Stimulated activated CD8-positive, alpha-beta memory T cell treated with anti-CD3 and anti-CD28 coated beads, Interleukin-4, amount 100 ng/mL, for 1 hour (primary cell): ENCODE measurements around the gene AMH.

ENCODE experiments used
- DNase-seq, 2 donors: peaks; one replicate each; pipeline ENCODE4 v3.0.0-alpha.2; 2020; ENCODE audit warnings: low read depth in 2 of 2, low spot score in 1 of 2

Gene AMH

GRCh38 chr19:2234996-2235380 is 14.1 kb upstream of the AMH start:
- DNase-seq: no peak

GRCh38 chr19:2235381-2236063 is 13.6 kb upstream of the AMH start:
- no peak for DNase-seq

GRCh38 chr19:2236064-2236313 is 13.1 kb upstream of the AMH start:
- no peak for DNase-seq

- DNase-seq: peak; percentile 92 to 96
Observed at GRCh38 chr19:2236314-2237050, 12.6 kb upstream of the AMH start, which contains the start of the genes PLEKHJ1 and SF3A2. Gene PLEKHJ1, minus strand, starts transcription at chr19:2236329. Its CDS starts 81 bp downstream, at chr19:2236248. Gene SF3A2, plus strand, starts transcription at chr19:2236824. Its CDS starts 6,595 bp downstream, at chr19:2243419.

- no peak for DNase-seq
Observed at GRCh38 chr19:2237051-2237868, 11.9 kb upstream of the AMH start.

- no peak for DNase-seq
Observed at GRCh38 chr19:2237869-2238153, 11.3 kb upstream of the AMH start.

GRCh38 chr19:2239173-2239572 is 9.9 kb upstream of the AMH start:
- no peak for DNase-seq

GRCh38 chr19:2239771-2240770 is 9.1 kb upstream of the AMH start:
- peak in 1 of 2 donors; percentile 17 for DNase-seq

GRCh38 chr19:2240881-2241760 is 8.0 kb upstream of the AMH start:
- DNase-seq: no peak

- no peak for DNase-seq
Observed at GRCh38 chr19:2242092-2242537, 7.0 kb upstream of the AMH start.

GRCh38 chr19:2242816-2243215 is 6.3 kb upstream of the AMH start:
- DNase-seq: no peak

GRCh38 chr19:2243274-2244124 is 5.6 kb upstream of the AMH start:
- no peak for DNase-seq

GRCh38 chr19:2244125-2244411 is 5.1 kb upstream of the AMH start:
- DNase-seq: no peak

- no peak for DNase-seq
Observed at GRCh38 chr19:2244486-2244885, 4.6 kb upstream of the AMH start.

GRCh38 chr19:2245273-2245672 is 3.9 kb upstream of the AMH start:
- no peak for DNase-seq

GRCh38 chr19:2246014-2246620 is 3.0 kb upstream of the AMH start:
- DNase-seq: no peak

GRCh38 chr19:2246801-2247361 is 2.2 kb upstream of the AMH start:
- DNase-seq: no peak

GRCh38 chr19:2247433-2248101 is 1.6 kb upstream of the AMH start:
- no peak for DNase-seq
